GM19025 (cell line): ENCODE results near the gene UTP11.
"Not testable (repeated sequence)": the region's sequence is repeated elsewhere in the genome, so short reads cannot be mapped to it uniquely, and the experiment has no call there.

Experiments used
- ATAC-seq: cut with Tn5 transposase; IDR thresholded peaks from one replicate; pipeline ENCODE4 v1.9.1; 2021; ENCODE audit warnings: mild to moderate bottlenecking, low read depth, moderate library complexity; ENCODE audit not compliant: unreplicated experiment

The UTP11 gene

GRCh38 chr1:38027201-38028104, 14.9 kb downstream of the UTP11 start:
- ATAC-seq: no peak

GRCh38 chr1:38028105-38028591, 15.6 kb downstream of the UTP11 start:
- ATAC-seq: peak; percentile 75

GRCh38 chr1:38028671-38029070, 16.1 kb downstream of the UTP11 start:
- no peak for ATAC-seq

DNA sequence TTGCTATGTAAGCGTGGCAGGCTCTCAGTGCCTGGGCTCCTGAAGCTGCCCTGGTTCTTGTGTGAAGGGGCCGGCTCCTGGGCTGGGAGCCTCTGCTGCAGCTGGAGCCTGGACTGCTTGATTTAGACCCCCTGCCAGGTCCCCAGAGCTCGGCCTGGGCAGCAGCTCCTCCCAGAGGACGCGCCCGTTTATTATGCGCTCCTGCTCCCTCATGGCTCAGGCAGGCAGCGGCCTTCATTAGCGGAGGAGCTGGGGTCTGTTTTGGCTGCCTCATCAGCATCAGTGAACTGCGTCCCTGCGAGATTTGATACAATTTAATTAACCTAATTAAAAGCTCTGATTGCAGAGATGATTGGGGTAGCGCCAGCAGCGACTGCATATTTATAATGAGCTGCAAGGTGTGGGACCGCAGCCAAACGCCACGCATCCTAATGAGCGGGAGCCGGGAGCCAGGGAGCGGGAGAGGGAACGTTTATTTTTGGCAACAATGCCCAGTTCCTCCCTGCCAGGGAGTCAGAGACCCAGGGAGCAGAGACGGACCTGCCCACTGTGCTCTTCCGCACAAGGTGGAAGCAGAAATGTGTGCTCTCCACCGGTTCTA, 16.6 kb downstream of the UTP11 start:
- ATAC-seq: no peak

- ATAC-seq: peak; percentile 35
Measured at GRCh38 chr1:38029685-38030511, 17.4 kb downstream of the UTP11 start.

DNA sequence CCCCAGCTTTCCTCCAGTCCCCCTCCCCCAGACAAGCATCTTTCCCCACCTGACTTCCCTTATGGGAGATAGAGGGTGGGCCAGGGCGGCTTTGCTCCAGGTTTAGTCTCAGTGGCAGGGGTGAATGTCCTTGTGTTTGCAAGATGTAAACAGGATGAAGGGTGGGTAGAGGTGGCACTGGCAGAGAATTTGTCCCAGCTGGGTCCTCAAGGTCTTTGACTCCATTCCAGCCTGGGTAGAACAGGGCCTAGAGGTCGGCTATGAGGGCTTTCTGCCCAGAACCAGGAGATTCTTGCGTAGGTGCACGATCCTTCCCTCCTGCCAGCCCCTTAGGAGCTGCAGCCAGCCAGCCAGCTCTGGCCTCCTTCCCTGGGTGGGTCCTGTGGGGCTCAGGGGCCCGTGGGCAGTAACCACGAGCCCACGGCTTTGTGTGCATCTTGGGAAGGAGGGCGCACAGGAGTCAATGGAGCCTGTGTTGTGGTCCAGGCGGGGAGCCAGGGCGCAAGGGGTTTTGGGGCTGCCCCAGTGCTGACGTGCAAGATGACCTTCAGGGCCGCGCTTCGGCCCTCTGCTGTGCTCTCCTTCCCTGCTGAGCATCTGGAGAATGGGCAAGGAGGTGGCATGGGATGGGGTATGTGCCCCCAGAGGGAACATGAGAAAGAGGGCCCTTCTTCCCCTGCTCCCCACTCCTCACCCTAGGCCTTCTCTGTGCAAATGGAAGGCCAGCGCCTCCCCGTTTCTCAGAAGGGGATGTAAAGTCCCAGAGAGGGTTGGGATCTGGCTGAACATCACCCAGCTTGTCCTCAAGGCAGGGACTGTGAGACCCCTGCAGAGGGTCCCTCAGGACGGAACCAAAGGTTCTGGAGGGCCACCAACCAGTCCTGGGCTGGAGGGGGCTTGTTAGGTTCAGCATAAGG, 18.3 kb downstream of the UTP11 start:
- ATAC-seq: no peak

DNA sequence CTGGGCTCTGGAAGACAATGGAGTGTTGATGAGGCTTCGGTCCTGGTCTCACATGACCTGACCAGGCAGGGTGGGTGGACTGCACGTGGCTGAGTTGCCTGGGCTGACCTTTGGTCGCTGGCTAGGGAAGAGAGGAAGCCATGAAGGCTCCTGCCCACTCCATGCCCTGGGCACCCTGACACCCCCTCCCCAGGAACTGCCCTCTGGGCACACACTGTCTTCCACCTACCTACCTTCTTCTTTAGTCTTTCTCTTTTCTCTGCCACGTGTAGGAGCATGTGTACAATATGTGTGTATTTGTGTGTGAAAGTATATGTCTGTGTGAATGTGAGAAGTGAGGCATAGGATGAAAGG, 19.0 kb downstream of the UTP11 start:
- no peak for ATAC-seq

- ATAC-seq: not testable (repeated sequence)
Measured at GRCh38 chr1:38032992-38033391, 20.5 kb downstream of the UTP11 start.

GRCh38 chr1:38034871-38035270, 22.3 kb downstream of the UTP11 start:
- ATAC-seq: no peak

DNA sequence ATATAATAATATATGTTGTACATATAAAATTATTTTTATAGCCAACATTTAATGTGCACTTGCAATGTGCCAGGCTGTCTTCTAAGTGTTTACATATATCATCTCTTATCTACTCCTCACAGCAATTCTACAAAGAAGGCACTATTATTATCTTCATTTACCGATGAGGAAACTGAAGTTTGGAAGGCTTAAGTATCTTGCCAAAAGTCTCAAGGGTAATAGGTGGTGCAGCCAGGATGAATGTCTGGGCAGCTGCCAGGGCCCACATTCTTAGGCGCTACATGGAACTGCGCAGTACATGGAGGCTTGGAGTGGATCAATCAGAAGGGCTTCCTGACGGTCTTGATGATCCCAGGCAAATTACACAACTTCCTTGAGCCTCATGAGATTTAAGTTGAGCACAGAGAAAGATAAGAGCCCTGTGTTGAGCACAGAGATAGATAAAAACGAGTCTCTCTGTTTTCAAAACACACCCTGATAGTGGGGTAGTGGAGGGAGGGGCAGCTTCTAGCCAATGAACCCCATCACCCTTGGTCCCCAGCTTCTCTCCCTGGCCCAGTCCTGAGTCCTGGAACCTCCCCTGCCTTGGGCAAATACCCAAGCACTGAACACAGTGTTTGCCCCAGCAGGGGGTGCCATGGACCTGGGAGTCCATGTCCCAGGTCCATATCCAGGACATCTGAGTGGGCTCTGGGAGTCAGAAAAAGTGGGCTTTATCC, 24.8 kb downstream of the UTP11 start:
- ATAC-seq: no peak

DNA sequence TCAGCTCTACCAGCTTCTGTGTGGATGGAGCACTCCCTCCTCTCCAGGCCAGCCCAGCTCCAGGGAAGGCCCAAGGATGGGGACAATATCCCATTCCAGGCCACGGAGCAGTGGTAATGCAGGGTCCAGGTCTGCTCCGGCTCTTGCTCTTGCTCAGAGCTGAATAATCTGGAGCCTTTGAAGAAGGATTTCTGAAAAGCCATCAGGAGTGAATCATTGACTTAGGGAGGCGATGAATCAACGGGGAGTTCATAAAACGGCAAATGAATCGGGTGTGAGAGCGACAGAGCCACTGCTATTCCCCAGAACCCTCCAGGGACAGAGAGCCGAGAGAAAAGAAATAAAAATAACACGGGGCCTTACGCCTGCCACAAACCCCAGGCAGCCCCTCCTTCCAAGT, 26.3 kb downstream of the UTP11 start:
- peak; percentile 41 for ATAC-seq

DNA sequence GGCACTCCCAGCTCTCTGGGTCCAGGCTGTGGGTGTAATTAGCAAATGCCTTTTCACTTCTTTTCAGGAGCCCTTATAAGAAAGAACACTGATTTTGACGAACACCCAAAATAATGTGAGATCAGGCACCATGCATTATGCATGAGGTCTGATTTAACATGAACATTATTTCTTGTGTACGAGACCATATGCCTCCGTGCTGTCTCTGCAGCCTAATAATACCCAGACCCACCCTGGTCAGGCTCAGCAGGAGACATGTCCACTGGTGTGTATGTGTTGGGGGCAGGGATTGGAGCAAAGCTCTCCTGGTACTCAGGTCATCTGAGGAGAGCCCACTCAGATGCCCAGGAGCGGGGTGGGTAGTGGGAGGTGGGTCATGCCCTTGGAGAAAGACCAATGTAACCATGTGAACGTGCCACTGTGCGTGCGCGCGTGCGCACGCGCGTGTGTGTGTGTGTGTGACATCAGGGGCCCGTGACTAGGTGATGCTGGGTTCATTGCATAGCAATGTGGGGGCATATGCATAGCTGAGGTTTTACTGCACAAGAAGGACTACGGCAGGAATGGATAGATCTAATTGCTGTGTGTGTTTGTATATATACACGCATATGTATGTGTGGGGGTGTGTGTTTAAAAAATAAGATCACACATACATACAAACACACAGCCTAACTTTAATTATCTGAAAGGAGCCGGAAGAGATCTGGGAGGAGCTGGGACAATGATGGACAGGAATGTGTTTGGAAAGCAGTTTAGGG, 27.0 kb downstream of the UTP11 start:
- no peak for ATAC-seq

- no peak for ATAC-seq
Measured at GRCh38 chr1:38041936-38042834, 29.7 kb downstream of the UTP11 start.

DNA sequence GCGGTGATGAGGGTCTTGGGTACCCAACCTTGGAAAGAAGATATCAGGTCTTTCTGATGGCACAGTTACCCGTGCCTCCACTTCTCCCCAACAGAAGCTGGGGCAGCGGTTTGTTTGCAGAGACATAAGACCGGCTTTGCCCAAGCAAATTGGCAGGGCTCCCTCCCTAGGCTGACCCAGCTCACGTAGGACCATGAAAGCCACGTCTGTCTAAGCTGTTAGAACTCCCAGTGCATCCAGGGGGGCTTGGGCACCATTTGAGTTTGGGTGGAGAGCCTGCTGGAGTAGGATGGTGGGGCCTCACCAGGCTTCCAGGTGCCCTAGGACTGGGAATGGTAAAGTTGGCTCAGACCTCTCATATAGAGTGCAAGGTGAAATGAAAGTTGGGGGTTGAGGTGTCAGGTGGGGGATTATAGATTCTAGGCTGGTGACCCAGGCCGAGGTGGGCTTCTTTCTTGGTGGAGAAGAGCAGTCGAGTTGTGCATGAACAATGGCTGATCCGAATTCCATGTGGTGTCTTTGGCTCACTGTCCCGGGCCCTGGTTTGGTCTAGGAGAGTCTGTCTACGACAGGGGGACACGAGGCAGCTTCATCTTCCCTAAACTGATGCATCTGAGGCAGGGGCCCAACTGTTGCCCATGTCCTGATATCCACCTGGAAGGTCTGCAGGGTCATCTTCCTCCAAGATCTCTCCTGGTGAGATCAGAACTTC, 30.7 kb downstream of the UTP11 start:
- ATAC-seq: no peak

GRCh38 chr1:38044221-38045215, 32.0 kb downstream of the UTP11 start:
- ATAC-seq: no peak
